ENCODE data around the gene SELENOK.

The SELENOK gene

GRCh38 chr3:53913401-53913800 is 21.7 kb upstream of the SELENOK start:
- no peaks in the 10 kb centered on the region for H3K4me1 ChIP-seq (ENCODE audit: insufficient read depth, low read length)
- H3K9ac ChIP-seq (ENCODE audit: low read length), result no peak overlapping the region
- H3K36me3 ChIP-seq (ENCODE audit: insufficient read depth, low read length), result no peaks in the 10 kb centered on the region
- H3K9me3 ChIP-seq (ENCODE audit: low read length), result no peaks in the 10 kb centered on the region
- no peak overlapping the region for H3K27ac ChIP-seq (ENCODE audit: low read depth, low read length)
- H3K4me3 ChIP-seq (ENCODE audit: low read depth in 1 of 2, low read length in 2 of 2), result no peak overlapping the region
- no peaks in the 10 kb centered on the region for H3K27me3 ChIP-seq (ENCODE audit: control insufficient read depth in 1 of 2, insufficient read depth in 2 of 2, low read length in 2 of 2)

- Histone ChIP-seq H3K36me3 (ENCODE audit: insufficient read depth, low read length) (no peaks in the 10 kb centered on the region), H3K4me3 (ENCODE audit: low read depth in 1 of 2, low read length in 2 of 2) (no peak overlapping the region), H3K27ac (ENCODE audit: low read depth, low read length) (no peak overlapping the region), H3K27me3 (ENCODE audit: control insufficient read depth in 1 of 2, insufficient read depth in 2 of 2, low read length in 2 of 2) (no peaks in the 10 kb centered on the region), H3K9ac (ENCODE audit: low read length) (no peak overlapping the region), H3K4me1 (ENCODE audit: insufficient read depth, low read length) (no peaks in the 10 kb centered on the region), H3K9me3 (ENCODE audit: low read length) (no peaks in the 10 kb centered on the region)
Measured at GRCh38 chr3:53902711-53903110, 11.1 kb upstream of the SELENOK start.

- no peaks in the 10 kb centered on the region for H3K27me3 ChIP-seq (ENCODE audit: control insufficient read depth in 1 of 2, insufficient read depth in 2 of 2, low read length in 2 of 2)
- H3K9me3 ChIP-seq (ENCODE audit: low read length), result no peaks in the 10 kb centered on the region
- H3K27ac ChIP-seq (ENCODE audit: low read depth, low read length), result no peak overlapping the region
- H3K4me3 ChIP-seq (ENCODE audit: low read depth in 1 of 2, low read length in 2 of 2), result no peak overlapping the region
- no peak overlapping the region for H3K9ac ChIP-seq (ENCODE audit: low read length)
- no peaks in the 10 kb centered on the region for H3K36me3 ChIP-seq (ENCODE audit: insufficient read depth, low read length)
- no peaks in the 10 kb centered on the region for H3K4me1 ChIP-seq (ENCODE audit: insufficient read depth, low read length)
Measured at GRCh38 chr3:53902067-53902466, 10.4 kb upstream of the SELENOK start.

- Histone ChIP-seq H3K9me3 (ENCODE audit: low read length) (no peaks in the 10 kb centered on the region), H3K36me3 (ENCODE audit: insufficient read depth, low read length) (no peaks in the 10 kb centered on the region), H3K9ac (ENCODE audit: low read length) (no peak overlapping the region), H3K27ac (ENCODE audit: low read depth, low read length) (no peak overlapping the region), H3K4me1 (ENCODE audit: insufficient read depth, low read length) (no peaks in the 10 kb centered on the region), H3K27me3 (ENCODE audit: control insufficient read depth in 1 of 2, insufficient read depth in 2 of 2, low read length in 2 of 2) (no peaks in the 10 kb centered on the region), H3K4me3 (ENCODE audit: low read depth in 1 of 2, low read length in 2 of 2) (no peak overlapping the region)
Measured at GRCh38 chr3:53900666-53901331, 9.1 kb upstream of the SELENOK start.

- no peak overlapping the region for H3K4me3 ChIP-seq (ENCODE audit: low read depth in 1 of 2, low read length in 2 of 2)
- H3K4me1 ChIP-seq (ENCODE audit: insufficient read depth, low read length), result no peaks in the 10 kb centered on the region
- no peaks in the 10 kb centered on the region for H3K36me3 ChIP-seq (ENCODE audit: insufficient read depth, low read length)
Measured at GRCh38 chr3:53899750-53900149, 8.1 kb upstream of the SELENOK start.

GRCh38 chr3:53892286-53892637 is 603 bp upstream of the SELENOK start:
- Histone ChIP-seq H3K9ac (ENCODE audit: low read length) (peak overlapping the region; percentile 9), H3K27me3 (ENCODE audit: control insufficient read depth in 1 of 2, insufficient read depth in 2 of 2, low read length in 2 of 2) (no peaks in the 10 kb centered on the region), H3K9me3 (ENCODE audit: low read length) (no peaks in the 10 kb centered on the region), H3K27ac (ENCODE audit: low read depth, low read length) (peak overlapping the region; percentile 75), H3K4me3 (ENCODE audit: low read depth in 1 of 2, low read length in 2 of 2) (peak overlapping the region; percentile 34 to 93), H3K36me3 (ENCODE audit: insufficient read depth, low read length) (peaks cover 4% of the 10 kb centered on the region), H3K4me1 (ENCODE audit: insufficient read depth, low read length) (peaks cover 14% of the 10 kb centered on the region)

More at GRCh38 chr3:53899750-53900149, 8.1 kb upstream of the SELENOK start:
- H3K9ac ChIP-seq (ENCODE audit: low read length), result no peak overlapping the region
- H3K9me3 ChIP-seq (ENCODE audit: low read length), result no peaks in the 10 kb centered on the region
- H3K27ac ChIP-seq (ENCODE audit: low read depth, low read length), result no peak overlapping the region
- H3K27me3 ChIP-seq (ENCODE audit: control insufficient read depth in 1 of 2, insufficient read depth in 2 of 2, low read length in 2 of 2), result no peaks in the 10 kb centered on the region

GRCh38 chr3:53890726-53891475 is 758 bp downstream of the SELENOK start:
- H3K9ac ChIP-seq (ENCODE audit: low read length), result peak overlapping the region; percentile 96
- peak overlapping the region; percentile 75 for H3K27ac ChIP-seq (ENCODE audit: low read depth, low read length)
- peak overlapping the region; percentile 69 to 93 for H3K4me3 ChIP-seq (ENCODE audit: low read depth in 1 of 2, low read length in 2 of 2)
- H3K4me1 ChIP-seq (ENCODE audit: insufficient read depth, low read length), result peaks cover 14% of the 10 kb centered on the region
- H3K9me3 ChIP-seq (ENCODE audit: low read length), result no peaks in the 10 kb centered on the region
- peaks cover 15% of the 10 kb centered on the region for H3K36me3 ChIP-seq (ENCODE audit: insufficient read depth, low read length)
- no peaks in the 10 kb centered on the region for H3K27me3 ChIP-seq (ENCODE audit: control insufficient read depth in 1 of 2, insufficient read depth in 2 of 2, low read length in 2 of 2)

- H3K27me3 ChIP-seq (ENCODE audit: control insufficient read depth in 1 of 2, insufficient read depth in 2 of 2, low read length in 2 of 2), result no peaks in the 10 kb centered on the region
- H3K9me3 ChIP-seq (ENCODE audit: low read length), result no peaks in the 10 kb centered on the region
- H3K36me3 ChIP-seq (ENCODE audit: insufficient read depth, low read length), result peaks cover 29% of the 10 kb centered on the region
- no peak overlapping the region for H3K4me3 ChIP-seq (ENCODE audit: low read depth in 1 of 2, low read length in 2 of 2)
- H3K9ac ChIP-seq (ENCODE audit: low read length), result no peak overlapping the region
- peaks cover 14% of the 10 kb centered on the region for H3K4me1 ChIP-seq (ENCODE audit: insufficient read depth, low read length)
- H3K27ac ChIP-seq (ENCODE audit: low read depth, low read length), result no peak overlapping the region
Measured at GRCh38 chr3:53888232-53888631, 3.4 kb downstream of the SELENOK start.

GRCh38 chr3:53887446-53887845 is 4.2 kb downstream of the SELENOK start:
- peaks cover 17% of the 10 kb centered on the region for H3K4me1 ChIP-seq (ENCODE audit: insufficient read depth, low read length)
- H3K9ac ChIP-seq (ENCODE audit: low read length), result no peak overlapping the region
- no peaks in the 10 kb centered on the region for H3K9me3 ChIP-seq (ENCODE audit: low read length)
- no peaks in the 10 kb centered on the region for H3K27me3 ChIP-seq (ENCODE audit: control insufficient read depth in 1 of 2, insufficient read depth in 2 of 2, low read length in 2 of 2)
- H3K27ac ChIP-seq (ENCODE audit: low read depth, low read length), result no peak overlapping the region
- H3K4me3 ChIP-seq (ENCODE audit: low read depth in 1 of 2, low read length in 2 of 2), result no peak overlapping the region
- peaks cover 29% of the 10 kb centered on the region for H3K36me3 ChIP-seq (ENCODE audit: insufficient read depth, low read length)

GRCh38 chr3:53885239-53885638 is 6.4 kb downstream of the SELENOK start:
- Histone ChIP-seq H3K4me3 (ENCODE audit: low read depth in 1 of 2, low read length in 2 of 2) (no peak overlapping the region), H3K9me3 (ENCODE audit: low read length) (no peaks in the 10 kb centered on the region), H3K36me3 (ENCODE audit: insufficient read depth, low read length) (peaks cover 29% of the 10 kb centered on the region), H3K27me3 (ENCODE audit: control insufficient read depth in 1 of 2, insufficient read depth in 2 of 2, low read length in 2 of 2) (no peaks in the 10 kb centered on the region), H3K9ac (ENCODE audit: low read length) (no peak overlapping the region), H3K27ac (ENCODE audit: low read depth, low read length) (no peak overlapping the region), H3K4me1 (ENCODE audit: insufficient read depth, low read length) (peaks cover 20% of the 10 kb centered on the region)

GRCh38 chr3:53884623-53885022 is 7.0 kb downstream of the SELENOK start:
- peaks cover 33% of the 10 kb centered on the region for H3K36me3 ChIP-seq (ENCODE audit: insufficient read depth, low read length)
- H3K27me3 ChIP-seq (ENCODE audit: control insufficient read depth in 1 of 2, insufficient read depth in 2 of 2, low read length in 2 of 2), result no peaks in the 10 kb centered on the region
- H3K9ac ChIP-seq (ENCODE audit: low read length), result no peak overlapping the region
- H3K27ac ChIP-seq (ENCODE audit: low read depth, low read length), result no peak overlapping the region
- peaks cover 14% of the 10 kb centered on the region for H3K4me1 ChIP-seq (ENCODE audit: insufficient read depth, low read length)
- no peaks in the 10 kb centered on the region for H3K9me3 ChIP-seq (ENCODE audit: low read length)
- no peak overlapping the region for H3K4me3 ChIP-seq (ENCODE audit: low read depth in 1 of 2, low read length in 2 of 2)

- Histone ChIP-seq H3K27ac (ENCODE audit: low read depth, low read length) (no peak overlapping the region), H3K27me3 (ENCODE audit: control insufficient read depth in 1 of 2, insufficient read depth in 2 of 2, low read length in 2 of 2) (no peaks in the 10 kb centered on the region), H3K4me1 (ENCODE audit: insufficient read depth, low read length) (peaks cover 13% of the 10 kb centered on the region), H3K36me3 (ENCODE audit: insufficient read depth, low read length) (peaks cover 44% of the 10 kb centered on the region), H3K9me3 (ENCODE audit: low read length) (no peaks in the 10 kb centered on the region), H3K4me3 (ENCODE audit: low read depth in 1 of 2, low read length in 2 of 2) (no peak overlapping the region), H3K9ac (ENCODE audit: low read length) (no peak overlapping the region)
Measured at GRCh38 chr3:53883008-53883407, 8.7 kb downstream of the SELENOK start.
